GM19438 (cell line): ENCODE data around the gene RYR2.
"Not testable (repeated sequence)": the region's sequence is repeated elsewhere in the genome, so short reads cannot be mapped to it uniquely, and the experiment has no call there.

Experiments used
- ATAC-seq: cut with Tn5 transposase; IDR thresholded peaks from one replicate; pipeline ENCODE4 v1.9.1; 2021; ENCODE audit warnings: low read depth; ENCODE audit not compliant: unreplicated experiment

RYR2 gene

DNA sequence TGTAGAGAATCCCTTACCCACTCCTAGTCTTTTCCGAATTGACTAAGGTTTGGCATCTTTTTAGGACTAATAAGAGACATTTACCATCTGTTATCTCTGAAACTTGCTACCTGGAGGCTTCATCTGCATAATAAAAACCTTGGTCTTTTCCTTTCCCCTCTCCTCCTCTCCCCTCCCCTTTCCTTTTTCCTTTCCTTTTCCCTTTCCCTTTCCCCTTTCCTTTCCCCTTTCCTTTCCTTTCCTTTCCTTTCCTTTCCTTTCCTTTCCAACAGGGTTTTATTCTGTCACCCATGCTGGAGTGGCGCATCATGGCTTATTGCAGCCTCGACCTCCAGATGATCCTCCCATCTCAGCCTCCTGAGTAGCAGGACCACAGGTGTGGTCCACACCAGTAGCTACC lies 195.7 kb downstream of the RYR2 start:
- no peak for ATAC-seq

DNA sequence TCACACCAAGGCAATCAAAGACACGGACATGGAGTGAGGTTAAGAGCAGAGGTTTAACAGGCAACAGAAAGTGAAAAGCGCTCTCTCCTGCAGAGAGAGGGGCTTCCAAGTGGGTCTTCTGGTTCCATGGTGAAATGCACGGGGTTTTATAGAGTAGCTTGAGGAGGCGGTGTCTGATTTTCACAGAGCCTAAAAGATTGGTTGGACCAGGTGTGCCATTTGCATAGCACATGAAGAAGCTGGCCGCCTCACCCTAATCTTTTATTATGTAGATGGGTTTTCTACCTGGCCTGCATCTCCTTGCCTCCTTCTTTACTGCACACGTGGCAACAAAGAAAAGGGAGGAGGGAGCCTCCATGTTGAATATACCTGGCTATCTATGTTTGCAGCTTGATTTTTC lies 197.3 kb downstream of the RYR2 start:
- ATAC-seq: no peak

DNA sequence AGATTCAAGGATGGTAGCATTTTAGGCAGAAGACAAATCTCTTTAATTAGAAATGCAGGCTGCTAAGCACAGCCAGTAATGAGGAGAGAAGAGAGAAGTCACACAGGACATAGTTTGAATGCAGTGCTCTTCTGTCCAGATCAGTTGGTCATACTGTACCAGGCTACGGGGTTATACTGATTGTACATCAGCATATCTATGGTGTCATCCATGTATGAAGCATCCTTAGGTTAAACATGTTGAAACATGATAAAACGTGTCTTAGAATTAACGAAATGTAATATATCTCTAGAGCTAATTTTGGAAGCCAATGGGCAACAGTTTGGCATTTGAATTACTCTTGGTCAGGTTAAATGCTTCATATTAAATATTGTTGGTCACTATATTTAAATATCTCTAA lies 199.1 kb downstream of the RYR2 start:
- no peak for ATAC-seq

DNA sequence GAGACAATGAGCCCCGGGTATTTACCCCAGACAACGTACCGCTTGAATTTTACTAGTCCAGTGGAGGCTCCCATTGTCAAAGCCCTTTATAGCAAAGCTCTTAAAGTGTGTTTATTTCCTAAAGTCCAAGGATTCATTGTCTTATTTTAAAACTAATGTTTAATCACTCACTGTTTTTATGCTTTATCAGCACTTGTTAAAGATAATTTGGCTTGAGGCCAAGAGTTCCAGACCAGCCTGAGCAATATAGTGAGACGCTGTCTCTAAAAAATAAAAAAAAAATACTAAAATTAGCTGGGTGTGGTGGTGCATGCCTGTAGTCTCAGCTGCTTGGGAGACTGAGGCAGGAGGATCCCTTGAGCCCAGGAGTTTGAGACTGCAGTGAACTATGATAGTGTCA lies 202.8 kb downstream of the RYR2 start:
- no peak for ATAC-seq

DNA sequence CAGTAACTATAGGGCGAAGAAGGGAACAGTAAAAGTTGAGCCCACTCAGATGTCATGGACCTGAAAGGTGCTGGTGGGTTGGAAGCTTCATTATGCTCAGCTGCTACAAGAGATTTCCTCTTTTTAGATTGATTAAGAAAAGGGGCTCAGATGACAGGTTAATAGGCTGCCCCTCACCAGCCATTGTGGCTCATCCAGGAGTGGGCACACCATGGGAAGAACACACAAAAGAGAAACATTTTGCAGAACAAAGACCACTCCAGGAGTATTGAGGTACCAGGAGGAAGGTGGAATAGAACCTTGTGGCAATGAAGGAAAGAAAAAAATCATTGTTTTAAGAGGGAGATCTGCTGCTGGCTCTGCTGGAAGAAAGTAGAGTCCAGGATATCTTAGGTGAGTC lies 205.5 kb downstream of the RYR2 start:
- no peak for ATAC-seq

DNA sequence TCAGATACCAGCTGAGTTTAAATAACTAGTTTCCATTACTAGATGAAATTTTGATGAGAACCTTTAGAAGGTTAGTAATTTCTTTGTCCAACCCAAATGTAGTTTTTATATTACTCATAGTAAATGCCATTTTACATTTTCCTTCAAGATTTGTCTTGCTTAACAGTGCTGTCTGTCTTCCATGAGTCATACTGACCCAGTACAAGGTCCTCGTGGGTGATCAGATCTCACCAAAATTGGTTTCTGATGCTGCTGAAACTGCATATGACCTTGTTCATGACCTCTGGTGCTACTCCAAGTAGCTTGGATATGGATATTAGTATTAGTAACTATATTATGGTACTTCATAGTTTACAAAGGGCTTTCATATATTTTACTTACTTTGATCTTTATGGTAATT lies 207.1 kb downstream of the RYR2 start:
- no peak for ATAC-seq

DNA sequence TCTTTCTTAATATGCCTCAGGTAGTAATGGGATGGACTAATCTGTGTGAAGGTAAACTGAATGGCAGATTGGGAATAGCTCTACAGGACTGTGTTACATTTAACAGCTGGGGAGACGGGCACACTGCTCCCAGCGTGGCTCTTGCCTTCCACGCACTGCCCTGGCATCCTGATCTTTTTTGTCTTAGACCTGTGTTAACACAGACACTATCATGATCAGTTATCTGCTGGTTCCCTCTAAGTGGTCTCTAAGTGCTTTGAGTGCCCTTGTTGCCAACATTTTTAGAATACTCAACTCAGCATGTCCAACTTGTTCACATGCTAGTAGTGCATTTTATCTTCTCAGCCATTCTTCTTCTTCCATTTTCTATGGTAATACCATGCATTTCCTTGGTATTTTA lies 208.1 kb downstream of the RYR2 start:
- ATAC-seq: no peak

DNA sequence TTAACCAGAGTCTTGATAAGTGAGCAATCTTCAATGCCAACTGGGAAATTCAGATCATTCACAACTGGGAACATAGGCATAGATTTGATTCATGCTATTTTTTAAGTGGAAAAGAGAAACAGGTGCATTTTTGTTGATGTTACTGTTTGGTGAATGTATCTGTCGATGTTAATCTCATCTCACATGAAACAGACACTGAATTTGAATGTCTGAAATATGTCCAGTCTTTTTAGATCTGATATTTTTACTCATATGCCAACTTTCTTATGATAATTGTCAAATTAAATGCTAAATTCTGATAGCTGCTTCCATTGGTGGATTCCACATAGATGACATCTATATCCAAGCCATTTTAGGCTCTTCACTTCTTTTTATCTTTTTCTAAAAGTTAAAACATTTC lies 213.1 kb downstream of the RYR2 start:
- no peak for ATAC-seq

DNA sequence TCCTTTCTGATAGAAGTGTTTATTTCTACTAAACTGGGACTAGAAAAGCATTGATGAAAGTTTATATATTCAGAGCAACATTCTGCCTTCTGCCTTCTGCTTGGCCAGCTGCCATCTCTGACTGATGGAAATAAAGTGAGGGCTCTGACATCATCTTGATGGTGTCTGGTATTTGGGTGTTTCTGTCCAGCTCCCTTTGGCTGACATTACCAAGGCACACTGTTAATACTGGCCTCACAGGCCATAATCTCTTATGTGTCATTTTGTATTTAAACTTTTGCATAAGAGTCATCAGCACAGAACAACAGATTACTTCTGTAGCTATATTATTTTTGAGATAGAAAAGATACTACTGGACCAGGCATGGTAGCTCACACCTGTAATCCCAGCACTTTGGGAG lies 216.9 kb downstream of the RYR2 start:
- ATAC-seq: no peak

DNA sequence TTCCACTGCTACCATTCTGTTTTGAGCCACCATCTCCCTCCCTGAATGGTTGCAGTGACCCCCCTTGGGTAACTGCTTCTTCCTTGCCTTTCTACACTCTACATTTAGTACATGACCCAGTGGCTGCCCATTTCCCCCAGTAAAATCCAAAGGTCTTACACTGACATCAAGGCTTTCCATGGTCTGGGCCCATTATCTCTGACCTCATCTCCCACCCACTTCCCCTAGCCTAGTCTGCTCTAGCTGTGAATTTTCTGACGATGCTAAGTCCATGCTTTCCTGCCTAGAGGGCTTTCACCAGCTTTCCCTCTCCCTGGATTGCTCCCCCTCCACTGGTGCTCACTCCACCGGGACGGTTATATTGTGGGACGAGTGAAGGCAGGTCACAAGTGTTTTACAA lies 219.2 kb downstream of the RYR2 start:
- no peak for ATAC-seq

DNA sequence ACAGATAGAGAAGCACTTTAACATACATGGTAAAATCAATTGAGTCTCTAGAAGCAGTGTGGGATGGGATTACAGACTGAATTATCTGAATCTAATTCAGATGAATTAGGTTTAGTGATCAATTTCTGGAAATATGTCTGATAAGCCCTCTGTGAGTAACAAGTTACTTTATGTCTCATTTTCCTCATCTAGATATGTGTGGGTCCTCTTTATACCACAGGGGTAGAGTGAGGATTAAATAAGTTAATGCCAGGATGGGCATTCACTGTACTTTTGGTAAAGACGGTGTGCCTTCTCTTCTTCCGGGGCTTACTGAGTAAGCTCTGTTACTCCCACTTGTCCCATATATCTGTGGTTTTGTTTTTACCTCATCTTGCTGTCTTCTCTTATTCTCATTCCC lies 225.8 kb downstream of the RYR2 start:
- no peak for ATAC-seq

DNA sequence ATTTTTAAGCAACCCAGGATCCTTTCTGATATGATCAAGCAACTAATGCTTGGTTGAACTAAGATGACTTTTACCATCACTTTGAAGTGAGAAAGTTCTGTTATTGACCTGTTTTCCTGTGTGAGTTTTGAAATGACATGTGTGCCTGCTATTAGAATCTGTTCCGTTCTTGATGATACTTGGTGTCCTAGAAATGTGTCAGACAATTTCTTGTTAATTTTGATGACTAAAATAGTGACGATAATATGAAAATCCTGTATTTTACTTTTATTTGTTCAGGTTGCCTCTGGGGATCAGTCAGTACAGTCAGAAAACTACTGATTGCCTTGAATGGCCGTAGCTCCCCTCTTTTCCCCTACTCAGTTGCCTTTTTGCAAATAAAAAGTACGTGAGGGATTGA lies 228.0 kb downstream of the RYR2 start:
- ATAC-seq: no peak

DNA sequence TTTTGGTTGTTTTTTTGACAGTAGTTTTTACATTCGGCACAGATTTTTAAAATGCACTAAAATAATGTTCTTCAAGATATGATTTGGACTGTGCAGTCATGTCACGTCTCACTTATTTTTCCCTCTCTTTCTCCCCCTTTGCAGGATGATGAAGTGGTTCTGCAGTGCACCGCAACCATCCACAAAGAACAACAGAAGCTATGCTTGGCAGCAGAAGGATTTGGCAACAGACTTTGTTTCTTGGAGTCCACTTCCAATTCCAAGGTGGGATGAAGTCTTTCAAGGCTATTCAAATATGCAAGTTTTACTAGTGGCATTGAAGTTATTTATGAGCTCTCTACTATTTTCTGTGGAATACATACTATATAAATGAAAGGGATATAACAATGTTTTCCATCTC lies 228.4 kb downstream of the RYR2 start:
- no peak for ATAC-seq

DNA sequence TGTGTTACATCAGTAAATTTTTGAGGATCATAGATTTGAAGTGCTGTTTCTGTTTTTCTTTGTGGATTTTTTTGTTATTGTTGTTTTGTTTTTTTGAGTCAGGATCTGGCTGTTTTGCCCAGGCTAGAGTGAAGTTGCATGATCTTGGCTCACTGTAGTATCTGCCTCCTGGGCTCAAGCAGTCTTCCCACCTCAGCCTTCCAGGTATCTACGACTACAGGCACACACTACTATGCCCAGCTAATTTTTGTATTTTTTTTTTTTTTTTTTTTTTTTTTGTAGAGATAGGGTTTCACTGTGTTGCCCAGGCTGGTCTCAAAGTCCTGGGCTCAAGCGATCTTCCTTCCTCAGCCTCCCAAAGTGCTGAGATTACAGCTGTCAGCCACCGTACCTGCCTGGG lies 236.0 kb downstream of the RYR2 start:
- ATAC-seq: not testable (repeated sequence)

DNA sequence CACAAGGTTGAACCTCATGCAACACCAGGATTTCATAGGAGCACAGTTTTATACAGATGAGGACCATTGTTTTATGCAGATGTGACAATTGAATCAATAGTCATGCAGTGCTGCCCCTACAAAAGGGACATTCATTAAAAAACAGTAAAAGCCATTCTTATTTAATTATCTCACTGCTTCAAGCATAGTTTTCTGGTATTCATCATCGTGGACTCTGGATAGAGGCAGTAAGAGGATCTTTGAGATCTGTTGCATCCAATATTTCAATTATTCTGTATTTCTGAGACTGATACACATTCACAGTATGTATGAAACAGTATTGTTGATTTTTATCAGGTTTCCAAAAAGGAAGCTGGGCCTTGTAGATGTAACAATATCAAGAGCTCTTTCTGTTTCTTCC lies 237.6 kb downstream of the RYR2 start:
- no peak for ATAC-seq

DNA sequence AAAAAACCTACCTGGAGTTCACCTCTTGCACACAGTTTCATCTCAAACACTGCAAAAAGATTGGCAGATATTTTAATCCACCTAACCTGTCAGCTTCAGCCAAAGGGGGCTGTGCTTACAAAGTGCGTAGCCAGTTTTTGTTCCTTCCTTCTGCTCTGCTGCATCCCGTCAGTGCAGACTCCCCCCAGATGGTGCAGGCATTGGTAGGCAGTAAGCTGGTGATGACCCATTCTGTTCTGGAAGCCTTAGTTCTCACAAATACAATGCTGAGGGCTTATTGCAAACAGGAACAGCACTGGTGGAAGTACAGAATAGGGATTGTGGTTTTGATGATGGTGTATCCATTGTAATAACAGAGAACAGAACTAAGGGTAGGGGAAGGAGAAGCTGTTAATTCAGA lies 239.5 kb downstream of the RYR2 start:
- no peak for ATAC-seq

DNA sequence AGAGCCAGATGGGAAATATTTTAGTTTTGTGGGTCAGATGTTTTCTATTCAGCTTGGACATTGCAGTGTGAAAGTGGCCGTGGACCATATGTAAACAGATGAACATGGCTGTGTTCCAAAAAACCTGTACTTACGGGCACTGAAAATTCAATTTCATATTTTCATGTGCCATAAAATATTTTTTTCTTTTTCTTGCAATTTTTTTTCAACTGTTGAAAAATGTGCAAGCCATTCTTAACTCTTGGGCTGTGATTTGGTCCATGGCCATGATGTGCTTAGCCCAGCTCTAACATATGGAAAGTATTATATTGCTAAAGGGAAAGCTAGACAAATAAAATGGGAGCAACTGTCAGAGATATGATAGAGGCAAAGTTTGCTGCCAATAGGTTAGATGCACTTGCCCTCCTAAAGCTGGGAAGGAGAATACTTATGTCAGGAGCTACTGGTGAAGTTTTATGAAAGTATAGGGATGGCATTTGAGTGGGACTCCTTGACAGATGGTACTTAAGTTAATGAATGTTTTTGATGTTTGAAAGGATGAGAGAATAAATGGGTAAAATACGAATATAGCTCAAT lies 240.3 kb downstream of the RYR2 start:
- ATAC-seq: no peak

DNA sequence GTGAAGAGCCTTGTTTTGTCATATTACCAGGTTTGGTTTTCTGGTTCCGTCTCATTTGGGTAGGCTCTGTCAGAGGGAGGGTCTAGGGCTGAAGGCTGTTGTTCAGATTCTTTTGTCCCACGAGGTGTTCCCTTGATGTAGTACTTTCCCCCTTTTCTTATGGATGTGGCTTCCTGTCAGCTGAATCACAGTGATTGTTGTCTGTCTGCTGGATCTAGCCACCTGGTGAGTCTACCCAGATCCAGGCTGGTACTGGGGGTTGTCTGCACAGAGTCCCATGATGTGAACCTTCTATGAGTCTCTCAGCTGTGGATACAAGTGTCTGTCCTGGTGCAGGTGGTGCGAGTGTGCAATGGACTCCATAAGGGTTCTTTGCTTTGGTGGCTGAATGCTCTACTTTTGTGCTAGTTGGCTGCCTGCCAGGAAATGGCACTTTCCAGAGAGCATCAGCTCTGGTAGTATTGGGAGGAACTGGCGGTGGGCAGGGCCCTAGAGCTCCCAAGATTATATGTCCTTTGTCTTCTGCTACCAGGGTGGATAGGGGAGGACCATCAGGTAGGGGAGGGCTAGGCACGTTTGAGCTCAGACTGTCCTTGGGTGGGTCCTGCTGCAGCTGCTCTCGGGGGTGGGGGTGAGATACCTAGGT lies 246.0 kb downstream of the RYR2 start:
- ATAC-seq: no peak

DNA sequence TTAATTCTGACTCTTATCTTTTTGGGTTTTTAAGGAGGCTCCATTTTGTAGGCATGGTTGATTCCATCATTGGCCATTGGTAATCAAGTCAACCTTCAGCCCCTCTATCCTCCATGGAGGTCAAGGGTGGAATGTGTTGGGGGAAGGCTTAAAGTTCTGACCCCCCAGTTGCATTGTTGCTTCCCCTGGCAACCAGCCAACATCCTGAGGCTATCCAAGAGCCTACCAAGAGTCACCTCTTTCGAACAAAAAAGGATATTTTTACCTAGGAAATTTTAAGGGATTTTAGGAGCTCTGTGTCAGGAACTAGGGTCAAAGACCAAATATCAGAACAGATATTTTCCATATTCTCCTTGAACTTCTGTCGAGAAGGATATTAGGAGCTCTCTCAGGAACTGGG lies 251.8 kb downstream of the RYR2 start:
- ATAC-seq: no peak

DNA sequence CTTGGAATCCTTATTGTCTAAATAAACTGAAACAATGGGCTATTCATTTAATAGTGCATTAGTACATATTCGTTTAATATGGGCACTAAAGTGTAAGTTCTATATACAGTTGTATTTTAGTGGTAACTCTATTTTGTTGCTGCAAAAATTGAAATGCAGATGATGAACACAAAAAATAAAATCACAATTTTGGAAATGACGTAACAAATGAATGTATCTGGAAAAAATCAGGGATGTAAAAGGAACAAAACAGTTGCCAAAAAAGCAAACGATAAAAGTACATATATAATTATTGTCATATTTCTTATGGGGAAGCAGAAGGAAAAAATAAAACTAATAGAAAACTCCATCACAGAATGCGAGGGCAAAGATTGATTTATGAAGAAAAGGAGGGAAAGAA lies 254.9 kb downstream of the RYR2 start:
- no peak for ATAC-seq

DNA sequence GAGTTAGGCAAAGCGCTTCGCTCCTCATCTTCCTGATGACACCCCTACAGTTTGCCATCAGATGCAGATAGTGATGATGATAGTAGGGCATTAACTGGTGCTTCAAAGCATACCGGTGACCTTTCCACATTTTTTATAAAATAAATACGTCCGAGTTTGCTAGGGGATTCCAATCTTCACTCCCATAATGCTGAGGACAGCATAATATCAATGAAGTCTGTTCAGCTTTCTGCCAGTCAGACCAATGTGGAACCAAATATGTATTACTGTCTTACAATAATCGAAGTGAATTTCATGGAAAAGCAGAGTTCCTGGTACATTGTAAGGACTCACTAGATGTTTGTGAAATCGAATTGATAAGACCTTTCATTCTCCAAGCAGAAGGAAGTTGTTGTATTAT lies 258.7 kb downstream of the RYR2 start:
- no peak for ATAC-seq

DNA sequence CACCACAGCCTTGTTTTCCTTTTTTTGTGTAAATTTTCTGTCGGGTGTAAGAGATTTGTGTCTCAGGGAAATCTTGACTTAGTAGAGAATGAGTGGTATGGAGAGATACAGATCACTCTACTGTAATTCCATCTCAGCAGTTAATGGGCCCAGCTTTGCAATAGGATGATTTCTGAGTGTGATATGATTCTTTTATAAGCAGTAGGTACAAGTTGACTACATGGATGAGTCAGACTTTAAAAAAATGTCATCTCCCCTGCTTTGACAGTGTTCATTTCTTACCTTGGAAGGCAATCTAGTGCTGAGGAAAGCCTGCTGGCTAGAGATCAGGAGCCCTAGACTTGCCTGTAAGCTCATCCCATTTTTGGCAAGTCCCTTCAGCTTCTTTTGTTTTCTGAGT lies 261.9 kb downstream of the RYR2 start:
- ATAC-seq: no peak

DNA sequence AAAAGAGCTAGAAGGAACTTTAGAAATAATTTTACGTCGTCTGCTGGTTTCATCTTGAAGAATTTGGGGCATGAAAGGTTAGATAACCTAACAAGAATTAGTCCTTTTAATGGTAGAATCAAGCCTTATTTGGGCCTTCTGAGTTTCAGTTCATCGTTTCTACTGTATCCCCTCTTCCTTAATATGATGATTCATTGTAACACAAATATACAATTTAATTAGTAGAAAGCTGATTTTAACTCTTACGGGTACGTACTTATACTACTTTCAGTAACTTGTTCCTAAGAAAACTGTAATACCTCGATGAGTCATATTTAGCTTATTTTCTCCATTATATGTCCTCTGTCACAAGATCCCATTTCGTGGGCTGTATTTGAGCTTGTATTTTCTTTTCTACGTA lies 264.7 kb downstream of the RYR2 start:
- no peak for ATAC-seq
